ENCODE results near the gene BAHCC1.

BAHCC1 gene

GRCh38 chr17:81390029-81390872, 5.0 kb upstream of the BAHCC1 start:
- no peak for DNase-seq (ENCODE audit: low spot score)
- TF ChIP-seq, protein P1, sequence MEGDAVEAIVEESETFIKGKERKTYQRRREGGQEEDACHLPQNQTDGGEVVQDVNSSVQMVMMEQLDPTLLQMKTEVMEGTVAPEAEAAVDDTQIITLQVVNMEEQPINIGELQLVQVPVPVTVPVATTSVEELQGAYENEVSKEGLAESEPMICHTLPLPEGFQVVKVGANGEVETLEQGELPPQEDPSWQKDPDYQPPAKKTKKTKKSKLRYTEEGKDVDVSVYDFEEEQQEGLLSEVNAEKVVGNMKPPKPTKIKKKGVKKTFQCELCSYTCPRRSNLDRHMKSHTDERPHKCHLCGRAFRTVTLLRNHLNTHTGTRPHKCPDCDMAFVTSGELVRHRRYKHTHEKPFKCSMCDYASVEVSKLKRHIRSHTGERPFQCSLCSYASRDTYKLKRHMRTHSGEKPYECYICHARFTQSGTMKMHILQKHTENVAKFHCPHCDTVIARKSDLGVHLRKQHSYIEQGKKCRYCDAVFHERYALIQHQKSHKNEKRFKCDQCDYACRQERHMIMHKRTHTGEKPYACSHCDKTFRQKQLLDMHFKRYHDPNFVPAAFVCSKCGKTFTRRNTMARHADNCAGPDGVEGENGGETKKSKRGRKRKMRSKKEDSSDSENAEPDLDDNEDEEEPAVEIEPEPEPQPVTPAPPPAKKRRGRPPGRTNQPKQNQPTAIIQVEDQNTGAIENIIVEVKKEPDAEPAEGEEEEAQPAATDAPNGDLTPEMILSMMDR (IDR thresholded peaks at IDR 0.05; ENCODE audit: borderline replicate concordance, control extremely low read depth, extremely low read depth, insufficient read depth, missing control alignments): no peak
- in situ Hi-C loops (cut with MboI; ENCODE audit: low sequenced_read_pairs, unreplicated experiment): no loop called here

GRCh38 chr17:81390873-81391255, 4.4 kb upstream of the BAHCC1 start:
- in situ Hi-C loops (cut with MboI; ENCODE audit: low sequenced_read_pairs, unreplicated experiment): no loop called here
- TF ChIP-seq, protein P1 (IDR thresholded peaks at IDR 0.05; ENCODE audit: borderline replicate concordance, control extremely low read depth, extremely low read depth, insufficient read depth, missing control alignments): no peak
- no peak for DNase-seq (ENCODE audit: low spot score)

- TF ChIP-seq, protein P1 (IDR thresholded peaks at IDR 0.05; ENCODE audit: borderline replicate concordance, control extremely low read depth, extremely low read depth, insufficient read depth, missing control alignments): no peak
- in situ Hi-C loops (cut with MboI; ENCODE audit: low sequenced_read_pairs, unreplicated experiment): no loop called here
- DNase-seq (ENCODE audit: low spot score): no peak
Observed at GRCh38 chr17:81391293-81391935, 3.8 kb upstream of the BAHCC1 start.

DNA sequence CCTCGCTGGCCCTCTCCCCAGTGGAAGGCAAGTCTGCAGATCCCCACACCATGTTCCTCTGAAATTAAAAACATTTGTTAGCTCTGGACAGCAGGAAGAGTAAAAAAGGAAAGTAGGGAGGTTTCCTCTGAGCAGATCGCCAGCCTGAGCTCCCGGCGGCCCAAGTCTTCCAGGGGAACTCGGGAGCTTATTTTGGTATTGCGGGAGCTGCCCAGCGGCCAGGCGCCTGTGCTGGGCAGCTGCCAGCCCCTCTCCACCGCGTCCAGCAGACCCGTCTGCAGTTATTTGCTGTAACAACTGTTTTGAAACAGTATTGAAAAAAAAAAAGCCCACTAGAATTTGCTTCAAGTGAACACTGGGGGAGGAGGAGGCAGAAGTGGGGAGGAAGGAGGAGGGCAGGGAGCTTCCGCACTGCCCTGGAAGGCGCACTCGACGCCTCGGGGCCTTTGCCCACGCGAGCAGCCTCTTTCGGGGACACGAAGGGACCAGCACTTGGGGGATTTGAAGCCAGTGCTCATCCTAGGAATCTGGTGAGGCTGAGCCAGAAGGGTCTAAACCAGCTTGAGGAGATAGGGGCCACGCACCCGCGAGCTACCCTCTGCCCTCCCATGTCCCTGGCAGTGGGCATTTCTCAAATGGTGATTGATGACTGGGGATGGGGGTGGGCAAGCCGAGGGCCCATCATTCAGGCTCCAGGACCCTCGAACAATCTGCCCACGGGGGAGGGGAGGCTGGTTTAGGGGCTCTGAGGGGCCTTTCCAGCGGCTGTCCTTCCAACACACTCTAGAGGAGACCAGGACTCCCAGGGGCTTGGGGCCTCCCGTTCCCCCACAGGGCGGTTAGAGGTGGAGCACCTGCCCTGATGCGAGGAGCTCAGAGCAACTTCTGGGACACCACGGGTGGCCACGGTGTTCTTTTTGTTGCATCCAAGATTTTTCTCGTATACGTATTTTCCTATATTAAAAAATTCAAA, 3.0 kb upstream of the BAHCC1 start:
- no peak for DNase-seq (ENCODE audit: low spot score)
- TF ChIP-seq, protein P1 (IDR thresholded peaks at IDR 0.05; ENCODE audit: borderline replicate concordance, control extremely low read depth, extremely low read depth, insufficient read depth, missing control alignments): no peak
- in situ Hi-C loops (cut with MboI; ENCODE audit: low sequenced_read_pairs, unreplicated experiment): no loop called here

DNA sequence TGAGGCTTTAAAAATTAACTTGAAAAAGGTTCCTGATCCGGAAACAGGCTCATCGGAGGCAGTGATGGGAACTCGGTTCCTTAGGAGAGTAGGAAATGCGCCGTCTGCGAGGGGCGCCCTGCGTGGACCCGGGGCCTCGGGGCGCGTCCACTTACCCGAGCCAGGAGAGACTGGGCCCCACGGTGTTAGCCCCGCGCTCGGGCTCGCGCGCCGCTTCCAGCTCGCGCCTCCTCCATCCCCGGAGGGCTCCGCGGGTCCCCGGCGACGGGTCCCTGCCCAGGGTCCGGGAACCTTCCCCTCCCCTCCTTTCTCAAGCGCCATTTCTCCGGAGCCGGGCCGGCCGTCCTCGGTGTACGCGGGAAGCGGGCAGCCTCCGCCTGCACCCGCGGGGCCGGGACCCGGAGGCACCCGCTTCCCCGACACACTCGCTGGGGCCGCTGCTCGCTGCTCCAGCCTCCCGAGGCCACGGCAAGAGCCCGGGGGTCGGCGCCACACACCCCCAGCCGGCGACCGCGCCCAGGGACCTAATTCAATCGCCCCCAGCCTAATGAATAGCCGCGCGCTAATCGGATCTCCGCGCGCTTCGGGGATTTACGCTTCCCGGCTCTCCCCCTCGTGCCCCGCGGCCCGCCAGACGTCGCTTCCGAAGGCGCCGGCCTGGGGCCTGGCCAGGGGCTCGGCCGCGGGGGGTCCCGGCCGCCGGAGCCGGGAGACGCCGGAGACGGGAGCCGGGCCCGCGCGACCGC, 2.2 kb upstream of the BAHCC1 start:
- no peak for DNase-seq (ENCODE audit: low spot score)
- TF ChIP-seq, protein P1 (IDR thresholded peaks at IDR 0.05; ENCODE audit: borderline replicate concordance, control extremely low read depth, extremely low read depth, insufficient read depth, missing control alignments): no peak
- in situ Hi-C loops (cut with MboI; ENCODE audit: low sequenced_read_pairs, unreplicated experiment): no loop called here

All from GM13976 (cell line).